Measurements from ENCODE around the gene VIPR2. TPM values are rescaled to one million over a fixed set of nuclear protein-coding genes. Genes with fewer than 3 reads are reported as not detected.
"Not testable (repeated sequence)": the region's sequence is repeated elsewhere in the genome, so short reads cannot be mapped to it uniquely, and the experiment has no call there.

Gene VIPR2
- total and polyA plus RNA-seq, 8 donors: 3.7 to 13.7 (median 10.6) TPM

GRCh38 chr7:159007996-159008389, 136.7 kb downstream of the VIPR2 start:
- no peak overlapping the region for H3K27ac ChIP-seq
- ATAC-seq (no peak), FAIRE-seq (no peak), DNase-seq (no peak)
- H3K4me3 ChIP-seq: no peak overlapping the region
- intact Hi-C loops (cut with DNase I): no loop called here
- 46 to 51% methylated on average over 5 of the region's 5 CpGs for WGBS, 2 donors
- no peak for TF ChIP-seq CTCF (IDR thresholded peaks at IDR 0.05)
- no peaks in the 10 kb centered on the region for H3K9me3 ChIP-seq
- no peaks in the 10 kb centered on the region for H3K27me3 ChIP-seq
- peaks cover 0 to 5% (median 5%) of the 10 kb centered on the region in 3 donors for H3K4me1 ChIP-seq
- H3K36me3 ChIP-seq: no peaks in the 10 kb centered on the region

- DNase-seq (no peak), ATAC-seq (no peak), FAIRE-seq (no peak)
- H3K27me3 ChIP-seq: no peaks in the 10 kb centered on the region
- WGBS, 2 donors: 92 to 93% methylated on average over 19 of the region's 19 CpGs
- H3K4me1 ChIP-seq: peaks cover 0 to 5% (median 1%) of the 10 kb centered on the region in 3 donors
- no peaks in the 10 kb centered on the region for H3K36me3 ChIP-seq
- TF ChIP-seq CTCF (IDR thresholded peaks at IDR 0.05): no peak
- no peak overlapping the region for H3K4me3 ChIP-seq
- no peak overlapping the region for H3K27ac ChIP-seq
- intact Hi-C loops (cut with DNase I): no loop called here
- no peaks in the 10 kb centered on the region for H3K9me3 ChIP-seq
Observed at GRCh38 chr7:159007364-159007995, 137.2 kb downstream of the VIPR2 start.

- ATAC-seq: peak in 3 of 4 donors; percentile 43 to 63 (median 61)
- DNase-seq: peak in 2 of 6 donors; percentile 30 to 47
- 82 to 86% methylated on average over 20 to 31 of the region's 31 CpGs for WGBS, 2 donors
- Histone ChIP-seq H3K4me1 (no peaks in the 10 kb centered on the region), H3K4me3 (no peak overlapping the region), H3K9me3 (no peaks in the 10 kb centered on the region), H3K27me3 (no peaks in the 10 kb centered on the region), H3K27ac (no peak overlapping the region), H3K36me3 (no peaks in the 10 kb centered on the region)
- no peak for FAIRE-seq
- intact Hi-C loops (cut with DNase I): no loop called here
- no peak for TF ChIP-seq CTCF (IDR thresholded peaks at IDR 0.05)
Observed at GRCh38 chr7:159006610-159007130, 138.0 kb downstream of the VIPR2 start.

GRCh38 chr7:159006022-159006609, 138.6 kb downstream of the VIPR2 start:
- H3K9me3 ChIP-seq; ATAC-seq; FAIRE-seq; H3K27me3 ChIP-seq; H3K27ac ChIP-seq; H3K4me3 ChIP-seq; intact Hi-C loops (cut with DNase I); DNase-seq; H3K36me3 ChIP-seq; H3K4me1 ChIP-seq: not testable (repeated sequence)
- WGBS, 2 donors: 97% methylated on average over 60 of the region's 69 CpGs; no CpG with 5 or more reads in 1 of the 2 donors

- no peak for TF ChIP-seq CTCF (IDR thresholded peaks at IDR 0.05)
- Histone ChIP-seq H3K4me3 (no peak overlapping the region), H3K27ac (no peak overlapping the region), H3K9me3 (no peaks in the 10 kb centered on the region), H3K4me1 (no peaks in the 10 kb centered on the region), H3K27me3 (no peaks in the 10 kb centered on the region), H3K36me3 (no peaks in the 10 kb centered on the region)
- 82 to 85% methylated on average over 17 to 18 of the region's 18 CpGs for WGBS, 2 donors
- ATAC-seq (no peak), FAIRE-seq (no peak), DNase-seq (no peak)
- intact Hi-C loops (cut with DNase I): no loop called here
Observed at GRCh38 chr7:159005618-159006017, 139.0 kb downstream of the VIPR2 start.
